Inflammatory macrophage treated with lipopolysaccharide for 1 hour (primary cell): ENCODE data around the gene TCAP.
A peak's percentile ranks its signal among the peaks of the same experiment; 100 is the strongest.

Source experiments
- DNase-seq, 2 donors: peaks; one replicate each; pipeline ENCODE4 v3.0.0-alpha.2; 2020 to 2022

Gene TCAP

DNA sequence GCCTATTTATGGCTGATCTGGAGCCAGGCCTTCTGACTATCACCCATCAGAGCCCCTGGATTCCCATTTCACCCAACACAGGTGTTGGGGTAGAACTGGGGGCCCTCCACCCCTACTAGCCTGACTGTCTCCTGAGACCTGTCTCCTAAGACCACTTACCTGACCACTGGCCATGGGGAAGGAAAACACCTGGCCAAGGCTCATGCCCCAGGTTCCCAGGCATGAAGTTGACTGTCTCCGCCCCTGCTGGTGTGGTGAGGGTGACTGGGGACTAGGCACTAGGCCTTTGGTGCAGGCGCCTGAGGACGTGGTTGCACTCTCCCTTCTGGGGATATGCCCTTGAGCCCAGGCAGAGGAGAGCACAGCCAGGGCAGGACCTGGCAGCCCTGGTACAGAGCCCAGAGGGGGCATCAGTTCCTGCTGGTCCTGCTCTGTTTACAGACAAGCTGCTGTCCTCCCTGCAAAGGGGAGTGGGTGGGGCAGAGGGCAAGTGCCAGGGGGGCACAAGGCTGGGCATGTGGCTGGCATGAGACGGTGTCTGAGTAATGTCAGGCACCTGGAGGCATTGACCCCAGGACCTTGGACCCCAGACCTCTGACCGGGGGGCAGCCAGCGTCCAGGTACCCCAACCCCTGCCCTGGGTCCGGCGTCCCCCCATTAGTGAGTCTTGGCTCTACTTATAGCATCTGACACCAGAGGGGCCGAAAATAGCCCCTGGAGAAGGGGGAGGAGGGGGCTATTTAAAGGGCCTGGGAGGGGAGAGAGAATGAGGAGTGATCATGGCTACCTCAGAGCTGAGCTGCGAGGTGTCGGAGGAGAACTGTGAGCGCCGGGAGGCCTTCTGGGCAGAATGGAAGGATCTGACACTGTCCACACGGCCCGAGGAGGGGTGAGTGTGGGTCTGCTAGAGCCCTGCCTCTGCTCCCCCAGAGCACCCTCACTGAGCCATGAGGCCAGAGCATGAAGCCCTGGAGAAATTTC lies at the start of gene TCAP:
TSS of gene TCAP (plus strand) at position 769 of the 981 bp plus-strand sequence. CDS start at position 780, 11 bp downstream.
- DNase-seq = no peak

GRCh38 chr17:39615434-39615833 lies 49.7 kb upstream of the TCAP start:
- no peak for DNase-seq

DNA sequence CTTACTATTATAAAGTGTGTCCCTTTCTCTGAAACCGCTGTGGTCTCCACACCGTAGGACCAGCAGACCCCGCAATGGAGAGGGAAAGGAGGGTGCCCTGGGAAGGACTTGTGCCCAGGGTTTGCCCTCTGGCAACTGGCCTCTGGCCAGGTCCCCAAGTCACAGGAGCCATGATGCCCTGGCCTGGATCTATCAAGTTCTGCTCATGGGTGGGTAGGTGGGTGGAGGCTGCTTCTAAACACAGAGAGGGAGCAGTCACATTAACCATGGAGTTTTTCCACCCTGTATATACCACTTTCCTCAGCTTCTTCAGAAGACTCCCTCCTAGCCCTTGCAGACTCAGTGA lies 48.1 kb upstream of the TCAP start:
- no peak for DNase-seq

GRCh38 chr17:39617446-39618245 lies 47.5 kb upstream of the TCAP start:
- DNase-seq = peak in 1 of 2 donors; percentile 37

- no peak for DNase-seq
These were observed 46.8 kb upstream of the TCAP start for GRCh38 chr17:39618246-39618913.

GRCh38 chr17:39618956-39619785 lies 46.0 kb upstream of the TCAP start:
- no peak for DNase-seq

- DNase-seq = no peak
These were observed 45.4 kb upstream of the TCAP start for GRCh38 chr17:39619786-39620101.

GRCh38 chr17:39621523-39622379 lies 43.4 kb upstream of the TCAP start:
- DNase-seq = peak; percentile 59 to 98

GRCh38 chr17:39622380-39623006 lies 42.7 kb upstream of the TCAP start:
- DNase-seq = no peak

GRCh38 chr17:39623356-39623950 lies 41.7 kb upstream of the TCAP start:
- peak; percentile 53 to 97 for DNase-seq

DNA sequence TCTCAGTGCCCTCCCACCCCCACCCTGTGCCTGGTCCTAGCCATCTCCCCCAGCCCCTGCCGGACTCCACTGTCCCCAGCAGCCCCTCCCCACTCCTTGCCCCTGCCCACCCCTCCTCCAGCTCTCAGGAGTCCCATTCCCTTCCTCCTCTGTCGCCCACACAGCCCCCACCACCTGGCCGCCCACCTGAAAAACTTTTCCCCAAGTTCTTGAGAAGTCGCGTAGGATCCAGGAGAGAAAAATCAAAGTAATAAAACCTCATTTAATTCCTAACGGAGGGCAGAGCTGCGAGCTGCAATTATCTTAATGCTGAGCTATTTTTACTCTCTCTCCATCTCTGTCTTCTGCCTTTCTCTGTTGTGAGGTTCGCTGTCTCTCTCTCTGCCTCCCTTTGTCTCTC lies 40.8 kb upstream of the TCAP start:
- DNase-seq = no peak

DNA sequence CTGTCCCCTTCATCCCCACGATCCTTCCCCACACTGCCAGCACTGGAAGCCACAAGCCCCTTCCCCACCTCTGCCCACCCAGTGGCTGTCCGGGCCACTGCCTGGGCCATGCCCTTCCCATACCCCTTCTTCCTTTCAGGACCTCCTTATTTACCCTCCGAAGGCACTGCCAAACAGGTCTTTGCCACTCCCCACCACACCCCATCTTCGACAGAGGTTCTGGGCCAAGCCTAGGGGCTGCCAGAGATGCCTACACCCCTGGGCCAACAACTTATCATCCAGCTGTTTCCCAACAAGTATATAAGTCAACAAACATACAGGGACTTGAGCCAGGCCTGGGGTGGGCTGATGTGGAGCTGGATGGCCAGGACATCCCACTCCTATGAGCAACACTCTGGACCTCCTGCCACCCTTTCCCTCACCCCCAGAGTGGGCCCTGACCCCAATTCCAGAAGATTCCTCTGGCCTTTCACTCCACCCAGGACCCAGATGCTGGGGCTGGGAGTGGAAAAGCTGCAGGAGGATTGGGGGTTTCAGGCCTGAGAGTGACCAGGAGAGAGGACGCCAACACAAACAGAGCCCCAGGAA lies 39.9 kb upstream of the TCAP start:
- DNase-seq = no peak

DNA sequence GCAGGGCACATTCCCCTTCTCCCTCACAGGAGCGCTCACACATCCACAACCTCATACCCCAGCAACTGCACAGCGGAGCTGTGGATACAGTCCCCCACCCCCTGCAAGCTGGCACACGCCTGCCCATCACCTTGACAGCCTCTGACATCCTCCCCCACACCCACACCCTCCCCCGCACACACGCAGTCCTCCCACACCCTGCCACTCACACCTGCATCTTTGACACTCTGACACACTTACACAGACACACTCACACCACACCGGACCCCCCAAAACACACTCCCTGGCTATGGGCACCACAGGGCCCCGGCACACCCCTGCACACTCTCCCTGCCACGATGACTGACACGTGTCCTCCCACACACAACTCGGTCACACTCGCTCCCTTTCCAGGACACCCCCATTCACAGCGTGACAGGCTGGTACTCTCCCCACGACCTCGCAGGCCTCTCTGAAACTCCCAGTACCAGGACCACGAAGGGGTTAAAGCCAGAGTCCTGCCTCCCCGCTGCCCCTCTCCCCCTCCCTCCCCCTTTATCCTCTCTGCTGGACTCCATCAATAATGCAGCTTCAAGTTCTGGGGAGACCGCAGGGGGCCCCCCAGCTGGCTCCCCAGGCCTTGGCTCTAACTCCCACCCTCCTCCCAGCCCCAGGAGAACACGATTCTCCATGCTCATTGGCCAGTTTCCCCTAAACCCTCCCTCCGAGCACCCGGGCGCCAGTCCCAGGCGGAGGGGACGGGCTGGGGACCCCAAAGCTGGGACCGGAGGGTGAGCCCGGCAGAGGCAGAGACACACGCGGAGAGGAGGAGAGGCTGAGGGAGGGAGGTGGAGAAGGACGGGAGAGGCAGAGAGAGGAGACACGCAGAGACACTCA lies 38.7 kb upstream of the TCAP start, which contains the start of gene PPP1R1B:
TSS of gene PPP1R1B (plus strand) at position 782 of the 876 bp plus-strand sequence. CDS start 441 bp downstream, outside the sequence.
- peak in 1 of 2 donors; percentile 15 for DNase-seq

- DNase-seq = no peak
These were observed 38.0 kb upstream of the TCAP start for GRCh38 chr17:39627047-39627711.

- no peak for DNase-seq
These were observed 37.2 kb upstream of the TCAP start for GRCh38 chr17:39627712-39628516.

GRCh38 chr17:39628655-39629493 lies 36.3 kb upstream of the TCAP start:
- DNase-seq = no peak
